ENCODE measurements around the gene NACC1. TPM values are rescaled to one million over a fixed set of nuclear protein-coding genes. Genes with fewer than 3 reads are reported as not detected.
"Not testable (repeated sequence)": the region's sequence is repeated elsewhere in the genome, so short reads cannot be mapped to it uniquely, and the experiment has no call there.

The NACC1 gene
- total and polyA plus RNA-seq, 2 of the 13 experiments (the other 11 are each of a cell fraction or from before 2014, with no cell fraction given): 31.8 to 42.3 TPM

GRCh38 chr19:13176345-13176744, 58.3 kb downstream of the NACC1 start:
- Histone ChIP-seq H4K20me1 (ENCODE audit: insufficient read depth, low read length) (no peaks in the 10 kb centered on the region), H3K4me1 (ENCODE audit: insufficient read depth, low read length) (peaks cover 21% of the 10 kb centered on the region), H3K79me2 (ENCODE audit: insufficient read depth, low read length) (no peaks in the 10 kb centered on the region), H3K27ac (ENCODE audit: extremely low read length, insufficient read depth, low read length) (no peak overlapping the region), H3K36me3 (replicated peaks in 1 of 2; ENCODE audit: control insufficient read depth in 1 of 2, insufficient read depth in 2 of 2, low read length in 2 of 2) (no peaks in the 10 kb centered on the region), H3K27me3 (ENCODE audit: control insufficient read depth in 1 of 2, insufficient read depth in 2 of 2, low read length in 2 of 2) (no peaks in the 10 kb centered on the region), H3K4me3 (replicated peaks in 1 of 3; ENCODE audit: insufficient read depth in 1 of 3, low read depth in 2 of 3, low read length in 3 of 3) (no peak overlapping the region), H3K4me2 (ENCODE audit: low read depth, low read length) (no peak overlapping the region), H3K9ac (ENCODE audit: insufficient read depth, low read depth, low read length) (no peak overlapping the region), H2AFZ (ENCODE audit: low read length) (no peak overlapping the region), H3K9me3 (ENCODE audit: low read length) (no peaks in the 10 kb centered on the region)
- no TSS peak for BruUV-seq (replicated peaks)
- intact Hi-C loops (cut with micrococcal nuclease; ENCODE audit: unreplicated experiment) (no loop called here), in situ Hi-C loops (cut with HindIII; ENCODE audit: extremely low pct_ligation_motif_present, low pct_unique_long_range_greater_than_20kb) (no loop called here)
- DNase-seq (ENCODE audit: low spot score) (no peak), FAIRE-seq (no peak), ATAC-seq (no peak)
- 83% methylated on average over 8 of the region's 8 CpGs for WGBS (ENCODE audit: low lambda C conversion rate)
- ChIA-PET CTCF (ENCODE audit: low intra/inter-chr PET ratio, low total read pairs) (no interaction called here), POLR2A (interaction anchor here (1.0 to 1.6 kb wide), 2 partner anchors 9 to 26 kb away, joined by 3 to 6 read pairs; partner anchors contain the start of genes IER2 and STX10)
- TF ChIP-seq GLMP (CRISPR knock-in tag; IDR thresholded peaks at IDR 0.05; ENCODE audit: borderline replicate concordance): no peak
- TF ChIP-seq ZKSCAN8 (CRISPR knock-in tag; IDR thresholded peaks at IDR 0.05; ENCODE audit: borderline replicate concordance): no peak
- TF ChIP-seq NCOR1 (IDR thresholded peaks at IDR 0.05; ENCODE audit: borderline replicate concordance, low read length): no peak

DNA sequence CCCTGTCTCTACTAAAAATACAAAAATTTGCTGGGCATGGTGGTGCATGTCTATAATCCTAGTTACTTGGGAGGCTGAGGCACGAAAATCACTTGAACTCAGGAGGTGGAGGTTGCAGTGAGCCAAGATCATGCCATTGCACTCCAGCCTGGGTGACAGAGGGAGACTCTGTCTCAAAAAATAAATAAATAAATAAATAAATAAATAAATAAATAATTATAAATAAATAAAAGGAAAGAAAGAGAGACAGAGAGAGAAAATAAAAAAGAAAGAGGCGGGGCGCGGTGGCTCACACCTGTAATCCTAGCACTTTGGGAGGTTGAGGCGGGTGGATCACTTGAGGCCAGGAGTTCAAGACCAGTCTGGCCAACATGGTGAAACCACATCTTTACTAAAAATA, 59.5 kb downstream of the NACC1 start:
- H3K79me2 ChIP-seq (ENCODE audit: insufficient read depth, low read length); intact Hi-C loops (cut with micrococcal nuclease; ENCODE audit: unreplicated experiment); H3K9me3 ChIP-seq (ENCODE audit: low read length); BruUV-seq (replicated peaks); H3K27ac ChIP-seq (ENCODE audit: extremely low read length, insufficient read depth, low read length); ATAC-seq; POLR2A ChIA-PET; H3K36me3 ChIP-seq (replicated peaks in 1 of 2; ENCODE audit: control insufficient read depth in 1 of 2, insufficient read depth in 2 of 2, low read length in 2 of 2); H2AFZ ChIP-seq (ENCODE audit: low read length); FAIRE-seq; CTCF ChIA-PET (ENCODE audit: low intra/inter-chr PET ratio, low total read pairs); H3K9ac ChIP-seq (ENCODE audit: insufficient read depth, low read depth, low read length); H3K4me2 ChIP-seq (ENCODE audit: low read depth, low read length); DNase-seq (ENCODE audit: low spot score); in situ Hi-C loops (cut with HindIII; ENCODE audit: extremely low pct_ligation_motif_present, low pct_unique_long_range_greater_than_20kb); H3K27me3 ChIP-seq (ENCODE audit: control insufficient read depth in 1 of 2, insufficient read depth in 2 of 2, low read length in 2 of 2); H4K20me1 ChIP-seq (ENCODE audit: insufficient read depth, low read length); H3K4me3 ChIP-seq (replicated peaks in 1 of 3; ENCODE audit: insufficient read depth in 1 of 3, low read depth in 2 of 3, low read length in 3 of 3): not testable (repeated sequence)
- H3K4me1 ChIP-seq (ENCODE audit: insufficient read depth, low read length): peaks cover 22% of the 10 kb centered on the region
- WGBS (ENCODE audit: low lambda C conversion rate): 81% methylated on average over 5 of the region's 5 CpGs

DNA sequence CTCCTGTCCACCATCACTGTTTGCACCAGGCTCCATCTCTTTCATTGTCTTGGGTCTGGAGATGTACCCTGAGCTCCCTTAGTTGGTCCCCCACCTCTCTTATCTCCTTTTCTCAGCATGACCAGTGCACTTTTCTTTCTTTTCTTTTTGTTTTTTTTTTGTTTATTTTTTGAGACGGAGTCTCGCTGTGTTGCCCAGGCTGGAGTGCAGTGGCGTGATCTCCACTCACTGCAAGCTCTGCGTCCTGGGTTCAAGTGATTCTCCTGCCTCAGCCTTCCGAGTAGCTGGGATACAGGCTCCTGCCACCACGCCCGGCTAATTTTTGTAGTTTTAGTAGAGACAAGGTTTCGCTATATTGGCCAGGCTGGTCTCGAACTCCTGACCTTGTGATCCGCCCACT, 60.2 kb downstream of the NACC1 start:
- H3K36me3 ChIP-seq (replicated peaks in 1 of 2; ENCODE audit: control insufficient read depth in 1 of 2, insufficient read depth in 2 of 2, low read length in 2 of 2); H3K27ac ChIP-seq (ENCODE audit: extremely low read length, insufficient read depth, low read length); CTCF ChIA-PET (ENCODE audit: low intra/inter-chr PET ratio, low total read pairs); H2AFZ ChIP-seq (ENCODE audit: low read length); in situ Hi-C loops (cut with HindIII; ENCODE audit: extremely low pct_ligation_motif_present, low pct_unique_long_range_greater_than_20kb); H3K27me3 ChIP-seq (ENCODE audit: control insufficient read depth in 1 of 2, insufficient read depth in 2 of 2, low read length in 2 of 2); intact Hi-C loops (cut with micrococcal nuclease; ENCODE audit: unreplicated experiment); H4K20me1 ChIP-seq (ENCODE audit: insufficient read depth, low read length); DNase-seq (ENCODE audit: low spot score); H3K79me2 ChIP-seq (ENCODE audit: insufficient read depth, low read length); ATAC-seq; POLR2A ChIA-PET; FAIRE-seq; BruUV-seq (replicated peaks); H3K9me3 ChIP-seq (ENCODE audit: low read length); H3K4me3 ChIP-seq (replicated peaks in 1 of 3; ENCODE audit: insufficient read depth in 1 of 3, low read depth in 2 of 3, low read length in 3 of 3); H3K4me2 ChIP-seq (ENCODE audit: low read depth, low read length); H3K9ac ChIP-seq (ENCODE audit: insufficient read depth, low read depth, low read length): not testable (repeated sequence)
- peaks cover 22% of the 10 kb centered on the region for H3K4me1 ChIP-seq (ENCODE audit: insufficient read depth, low read length)
- 73% methylated on average over 10 of the region's 10 CpGs for WGBS (ENCODE audit: low lambda C conversion rate)

Measured in HepG2 (cell line).